Measurements from ENCODE around the gene TNN. TPM values are rescaled to one million over a fixed set of nuclear protein-coding genes. Genes with fewer than 3 reads are reported as not detected.
"Not testable (repeated sequence)": the region's sequence is repeated elsewhere in the genome, so short reads cannot be mapped to it uniquely, and the experiment has no call there.

Gene TNN
- total and polyA plus RNA-seq, 8 donors, result 0.38 to 2.5 (median 1.9) TPM; not detected in 1

DNA sequence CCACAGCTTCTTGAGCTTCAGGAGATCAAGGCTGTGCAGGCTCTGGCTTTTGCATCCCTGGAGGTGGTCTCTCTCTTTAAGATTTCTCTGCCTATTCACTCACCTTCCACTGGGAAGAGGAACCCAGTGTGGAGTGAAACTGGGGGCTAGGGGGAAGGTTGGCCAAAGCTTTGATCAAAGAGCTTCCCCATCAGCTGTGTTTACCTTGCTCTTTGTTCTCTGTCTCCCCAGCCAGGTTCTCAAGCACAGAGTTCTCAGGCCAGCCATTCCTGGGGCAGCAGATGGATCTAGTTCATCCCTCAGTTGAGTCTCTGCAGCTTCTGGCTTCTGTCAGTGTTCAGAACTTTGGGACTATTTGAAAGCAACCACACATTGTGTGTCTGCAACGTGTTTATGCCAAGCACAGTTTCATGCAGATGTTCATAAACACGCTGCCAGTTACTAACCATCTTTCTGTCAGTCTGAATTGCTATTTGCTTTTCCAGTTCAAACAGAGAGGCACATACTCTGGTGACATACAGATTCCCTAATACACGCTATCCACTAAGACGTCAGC, 27.2 kb upstream of the TNN start:
- no peak overlapping the region for H3K4me3 ChIP-seq
- H3K36me3 ChIP-seq, result no peaks in the 10 kb centered on the region
- H3K4me1 ChIP-seq, result no peaks in the 10 kb centered on the region
- no peaks in the 10 kb centered on the region for H3K9me3 ChIP-seq
- TF ChIP-seq, protein P1, sequence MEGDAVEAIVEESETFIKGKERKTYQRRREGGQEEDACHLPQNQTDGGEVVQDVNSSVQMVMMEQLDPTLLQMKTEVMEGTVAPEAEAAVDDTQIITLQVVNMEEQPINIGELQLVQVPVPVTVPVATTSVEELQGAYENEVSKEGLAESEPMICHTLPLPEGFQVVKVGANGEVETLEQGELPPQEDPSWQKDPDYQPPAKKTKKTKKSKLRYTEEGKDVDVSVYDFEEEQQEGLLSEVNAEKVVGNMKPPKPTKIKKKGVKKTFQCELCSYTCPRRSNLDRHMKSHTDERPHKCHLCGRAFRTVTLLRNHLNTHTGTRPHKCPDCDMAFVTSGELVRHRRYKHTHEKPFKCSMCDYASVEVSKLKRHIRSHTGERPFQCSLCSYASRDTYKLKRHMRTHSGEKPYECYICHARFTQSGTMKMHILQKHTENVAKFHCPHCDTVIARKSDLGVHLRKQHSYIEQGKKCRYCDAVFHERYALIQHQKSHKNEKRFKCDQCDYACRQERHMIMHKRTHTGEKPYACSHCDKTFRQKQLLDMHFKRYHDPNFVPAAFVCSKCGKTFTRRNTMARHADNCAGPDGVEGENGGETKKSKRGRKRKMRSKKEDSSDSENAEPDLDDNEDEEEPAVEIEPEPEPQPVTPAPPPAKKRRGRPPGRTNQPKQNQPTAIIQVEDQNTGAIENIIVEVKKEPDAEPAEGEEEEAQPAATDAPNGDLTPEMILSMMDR (IDR thresholded peaks at IDR 0.05), result no peak
- ATAC-seq (no peak), DNase-seq (no peak)
- H3K27ac ChIP-seq, result no peak overlapping the region
- H3K27me3 ChIP-seq, result no peaks in the 10 kb centered on the region
- intact Hi-C loops (cut with DNase I), result no loop called here

DNA sequence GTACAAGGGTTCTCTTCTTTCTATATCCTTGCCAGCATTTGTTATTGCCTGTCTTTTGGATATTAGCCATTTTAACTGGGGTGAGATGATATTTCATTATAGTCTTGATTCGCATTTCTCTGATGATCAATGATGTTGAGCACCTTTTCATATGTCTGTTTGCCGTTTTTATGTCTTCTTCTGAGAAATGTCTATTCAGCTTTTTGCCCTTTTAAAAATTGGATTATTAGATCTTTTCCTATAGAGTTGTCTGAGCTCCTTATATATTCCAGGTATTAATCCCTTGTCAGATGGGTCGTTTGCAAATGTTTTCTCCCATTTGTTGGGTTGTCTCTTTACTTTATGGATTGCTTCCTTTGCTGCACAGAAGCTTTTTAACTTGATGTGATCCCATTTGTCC, 25.0 kb upstream of the TNN start:
- no peak for DNase-seq
- no peak for ATAC-seq
- Histone ChIP-seq H3K4me1 (no peaks in the 10 kb centered on the region), H3K9me3 (no peaks in the 10 kb centered on the region), H3K27ac (no peak overlapping the region), H3K27me3 (no peaks in the 10 kb centered on the region), H3K4me3 (no peak overlapping the region), H3K36me3 (no peaks in the 10 kb centered on the region)
- intact Hi-C loops (cut with DNase I), result no loop called here
- TF ChIP-seq, protein P1 (IDR thresholded peaks at IDR 0.05), result no peak

DNA sequence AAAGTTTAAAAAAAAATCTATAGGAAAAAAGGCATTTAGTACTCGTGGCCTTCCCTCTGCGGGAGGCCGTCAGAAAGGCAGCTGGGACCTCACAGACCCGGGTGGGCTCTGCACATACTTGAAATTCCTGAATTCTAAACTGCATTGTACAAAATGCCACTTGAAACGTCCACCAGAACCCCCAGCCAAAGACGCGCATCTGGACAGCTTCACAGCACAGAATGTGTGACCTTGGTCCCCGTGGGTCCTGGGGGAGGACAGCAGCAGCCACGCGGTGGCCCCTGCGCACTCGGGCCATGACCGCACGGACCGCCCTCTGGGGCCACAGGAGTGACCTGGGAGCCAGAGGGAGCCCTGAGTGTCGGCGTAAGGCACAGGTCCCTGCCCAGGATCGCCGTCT, 23.8 kb upstream of the TNN start:
- TF ChIP-seq, protein P1 (IDR thresholded peaks at IDR 0.05), result no peak
- ATAC-seq (no peak), DNase-seq (no peak)
- no peaks in the 10 kb centered on the region for H3K36me3 ChIP-seq
- no peak overlapping the region for H3K4me3 ChIP-seq
- H3K4me1 ChIP-seq, result no peaks in the 10 kb centered on the region
- no peaks in the 10 kb centered on the region for H3K9me3 ChIP-seq
- H3K27me3 ChIP-seq, result no peaks in the 10 kb centered on the region
- H3K27ac ChIP-seq, result no peak overlapping the region
- intact Hi-C loops (cut with DNase I), result no loop called here

DNA sequence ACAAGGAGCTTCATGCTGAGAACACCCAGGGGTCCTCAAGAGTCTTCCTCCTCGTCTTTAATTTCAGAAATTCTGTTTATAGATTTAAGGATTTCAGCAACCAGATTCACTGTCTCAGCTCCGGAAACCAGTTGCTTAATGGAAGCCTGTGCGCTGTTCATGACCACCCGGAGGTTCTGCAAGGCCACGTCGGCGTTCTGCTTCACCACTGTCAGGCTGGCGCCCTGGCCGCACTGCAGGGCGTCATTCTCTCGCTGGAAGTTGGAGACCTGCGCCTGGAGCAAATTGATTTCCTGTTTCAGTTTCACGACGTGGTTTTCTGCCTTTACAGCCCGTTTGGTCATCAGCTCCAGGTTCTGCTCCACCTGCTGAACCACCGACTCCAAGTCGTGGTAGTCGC, 23.0 kb upstream of the TNN start:
- H3K27ac ChIP-seq; DNase-seq; H3K27me3 ChIP-seq; H3K36me3 ChIP-seq; H3K4me3 ChIP-seq; ATAC-seq; intact Hi-C loops (cut with DNase I); H3K4me1 ChIP-seq; H3K9me3 ChIP-seq: not testable (repeated sequence)

DNA sequence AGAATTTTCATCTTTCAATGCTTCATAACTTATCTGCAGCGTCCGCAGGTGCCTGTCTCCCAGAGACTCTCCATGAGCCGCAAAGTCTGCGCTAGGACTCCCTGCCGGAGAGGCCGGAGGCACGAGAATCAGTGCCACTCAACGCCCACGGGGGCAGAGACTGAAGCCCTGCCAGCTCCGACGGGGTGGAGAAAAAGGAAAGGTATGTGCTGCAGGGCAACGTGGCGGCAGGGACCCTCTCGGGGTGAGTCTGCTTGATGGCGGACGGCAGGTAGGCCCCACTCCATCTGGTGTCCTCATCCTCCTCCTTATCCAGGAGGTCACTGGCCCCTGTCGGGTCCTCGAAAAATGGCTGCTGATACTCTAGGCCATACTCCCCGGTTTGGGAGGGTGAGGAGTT, 22.5 kb upstream of the TNN start:
- Histone ChIP-seq H3K4me1 (no peaks in the 10 kb centered on the region), H3K27ac (no peak overlapping the region), H3K36me3 (no peaks in the 10 kb centered on the region), H3K27me3 (no peaks in the 10 kb centered on the region), H3K9me3 (no peaks in the 10 kb centered on the region), H3K4me3 (no peak overlapping the region)
- TF ChIP-seq, protein P1 (IDR thresholded peaks at IDR 0.05), result no peak
- no peak for ATAC-seq
- intact Hi-C loops (cut with DNase I), result no loop called here
- DNase-seq, result peak in 1 of 4 donors; percentile 78

DNA sequence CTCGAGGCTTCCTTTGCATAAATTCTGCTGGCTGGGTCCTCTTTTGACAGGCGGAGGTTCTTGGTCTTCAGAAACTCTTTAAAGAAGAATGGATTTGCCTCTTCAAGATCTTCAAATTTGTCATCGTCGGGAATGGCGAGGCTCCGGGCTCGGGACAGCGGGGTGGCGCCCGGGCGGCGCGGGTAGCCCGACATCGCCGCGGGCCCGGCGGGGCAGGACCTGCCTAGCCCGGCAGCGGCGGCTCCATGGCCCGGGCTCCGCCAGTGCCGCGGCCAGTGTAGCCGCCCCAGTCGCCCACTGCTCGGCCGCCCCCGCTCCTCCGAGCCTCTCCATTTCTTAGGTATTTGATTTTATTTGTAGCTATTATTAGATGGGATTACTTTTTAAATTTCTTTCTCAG, 22.1 kb upstream of the TNN start:
- TF ChIP-seq, protein P1 (IDR thresholded peaks at IDR 0.05), result no peak
- no peak overlapping the region for H3K4me3 ChIP-seq
- DNase-seq, result no peak
- H3K27me3 ChIP-seq, result no peaks in the 10 kb centered on the region
- no peaks in the 10 kb centered on the region for H3K9me3 ChIP-seq
- H3K4me1 ChIP-seq, result no peaks in the 10 kb centered on the region
- H3K36me3 ChIP-seq, result no peaks in the 10 kb centered on the region
- H3K27ac ChIP-seq, result no peak overlapping the region
- ATAC-seq, result no peak
- intact Hi-C loops (cut with DNase I), result no loop called here

Measured in left lung (tissue), 10 donors.